ENCODE data around the gene TENM4.

TENM4 gene

DNA sequence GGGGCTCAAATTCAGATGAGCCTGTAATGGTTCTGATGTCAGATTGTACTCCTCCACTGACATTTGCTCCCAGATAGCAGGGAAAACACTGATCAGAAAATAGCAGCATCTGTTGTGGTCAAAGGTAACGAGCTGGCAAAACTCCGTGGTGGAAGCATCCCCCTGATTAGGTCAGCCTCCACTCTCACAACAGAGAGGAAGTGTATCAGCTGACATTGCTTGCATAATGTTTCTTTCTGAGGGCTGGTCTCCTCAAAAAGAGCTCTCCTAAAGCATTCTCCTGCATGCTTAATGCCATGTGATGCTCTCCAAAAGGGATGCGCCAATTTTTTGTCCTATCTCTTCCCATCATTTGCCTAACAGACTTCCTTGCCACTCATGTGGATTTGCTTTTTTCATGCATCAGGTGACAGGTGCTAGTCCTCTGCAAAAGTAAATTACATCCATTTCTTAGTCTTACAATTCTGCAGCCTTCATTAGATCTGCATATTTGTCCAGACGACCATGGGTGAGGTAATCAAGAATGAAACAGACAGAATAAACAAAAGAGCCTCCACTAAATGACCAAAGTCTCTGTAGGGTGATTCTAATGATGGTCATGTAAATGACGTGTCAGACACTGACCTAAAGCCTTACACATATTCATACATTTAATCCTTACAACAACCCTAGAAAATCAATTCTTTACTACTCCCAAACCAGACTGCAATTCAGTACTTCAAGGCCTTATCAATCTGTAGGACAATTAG is 6.4 kb upstream of the TENM4 start:
- no peak for DNase-seq

DNA sequence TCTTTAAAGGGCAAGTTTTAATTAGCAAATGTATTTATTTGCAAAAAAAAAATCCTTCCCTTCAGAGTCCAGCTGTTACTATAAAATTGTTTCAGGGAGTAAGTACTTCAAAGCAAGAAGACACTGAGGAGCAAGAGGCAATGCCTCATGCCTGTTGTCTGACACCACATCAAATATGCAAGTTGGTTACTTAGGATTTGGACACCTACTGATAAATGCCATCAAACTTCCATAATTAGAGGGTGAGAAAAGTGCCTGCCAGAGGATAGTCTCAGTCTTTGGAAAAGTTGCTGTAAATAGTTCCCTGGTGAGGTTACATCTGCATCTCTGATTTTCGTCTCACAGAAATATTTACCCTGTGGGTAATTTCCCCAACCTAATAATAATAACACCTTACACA is 4.1 kb upstream of the TENM4 start:
- DNase-seq, result no peak

DNA sequence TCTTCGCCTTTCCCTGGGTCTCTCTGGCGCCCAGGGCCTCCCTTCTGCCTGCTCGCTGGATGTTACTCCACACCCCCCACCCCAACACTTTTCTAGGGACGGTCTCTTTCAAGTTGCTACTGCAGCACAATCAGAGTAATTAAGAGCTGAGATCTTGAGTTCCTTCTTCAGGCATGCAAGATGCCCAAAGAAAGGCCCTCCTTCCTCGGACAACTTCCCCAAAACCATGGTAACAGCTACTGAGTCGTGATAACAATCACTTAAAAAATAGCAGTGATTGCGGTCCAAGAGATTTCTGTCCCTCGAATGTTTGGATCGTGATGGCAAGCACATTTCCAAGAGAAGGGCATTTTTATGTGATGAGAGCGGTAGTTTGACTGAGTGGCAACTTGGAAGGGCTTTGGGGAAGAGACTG is 638 bp upstream of the TENM4 start:
- DNase-seq, result no peak

DNA sequence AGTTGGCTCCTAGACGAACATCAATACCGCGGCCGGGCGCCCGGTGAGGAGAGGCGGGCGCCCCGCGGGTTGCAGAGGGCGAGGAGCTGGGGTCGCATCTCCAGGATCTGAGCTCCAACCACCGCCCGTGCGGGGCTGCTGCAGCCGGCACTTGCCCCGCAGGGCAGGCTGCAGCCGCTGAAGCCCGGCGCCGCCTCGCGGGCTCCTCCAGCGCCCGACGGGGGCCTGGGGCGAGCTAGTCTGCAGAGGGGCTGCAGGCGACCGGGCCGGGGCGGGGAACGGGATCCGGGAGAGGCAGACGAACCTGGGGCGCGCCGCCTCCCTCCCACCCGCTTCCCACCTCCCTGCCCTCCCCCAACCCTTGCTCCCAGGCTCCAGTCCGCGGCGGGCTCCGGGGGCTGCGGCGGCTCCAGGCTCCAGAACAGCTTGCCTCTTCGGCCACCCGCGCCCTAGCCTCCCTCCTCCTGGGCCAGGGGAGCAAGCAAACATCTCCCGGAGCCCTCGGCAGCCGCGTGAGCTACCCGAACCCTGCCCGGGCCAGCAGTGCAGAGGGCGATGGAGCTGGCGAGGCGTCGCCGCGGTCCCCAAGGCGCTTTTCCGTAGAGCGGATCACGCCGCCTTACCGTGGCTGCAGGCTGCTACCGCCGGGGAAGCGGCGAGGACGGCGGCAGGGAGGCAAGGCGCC is 802 bp downstream of the TENM4 start:
- DNase-seq, result no peak

DNA sequence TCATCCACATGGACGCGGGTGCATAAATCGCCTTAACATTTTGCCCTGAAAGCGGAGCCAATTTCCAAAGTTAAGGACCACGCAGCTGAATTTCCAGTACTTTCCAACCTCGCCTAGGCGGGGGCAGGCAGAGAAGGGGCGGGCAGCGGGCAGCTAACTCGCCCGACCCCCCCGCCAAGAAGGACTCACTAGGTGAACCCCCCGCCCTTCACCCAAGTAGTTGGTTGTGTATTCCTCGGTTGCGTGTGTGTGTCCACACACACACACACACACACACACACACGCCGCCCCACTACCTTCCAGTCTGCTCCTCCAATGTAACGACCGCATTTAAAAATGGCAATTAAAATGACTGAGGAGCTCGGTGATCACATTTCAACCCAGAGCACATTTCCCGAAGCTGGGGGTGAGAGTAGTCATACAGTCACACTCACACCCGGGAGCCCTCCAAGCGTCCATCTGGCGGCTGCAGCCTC is 1.4 kb downstream of the TENM4 start:
- DNase-seq, result peak; percentile 21

DNA sequence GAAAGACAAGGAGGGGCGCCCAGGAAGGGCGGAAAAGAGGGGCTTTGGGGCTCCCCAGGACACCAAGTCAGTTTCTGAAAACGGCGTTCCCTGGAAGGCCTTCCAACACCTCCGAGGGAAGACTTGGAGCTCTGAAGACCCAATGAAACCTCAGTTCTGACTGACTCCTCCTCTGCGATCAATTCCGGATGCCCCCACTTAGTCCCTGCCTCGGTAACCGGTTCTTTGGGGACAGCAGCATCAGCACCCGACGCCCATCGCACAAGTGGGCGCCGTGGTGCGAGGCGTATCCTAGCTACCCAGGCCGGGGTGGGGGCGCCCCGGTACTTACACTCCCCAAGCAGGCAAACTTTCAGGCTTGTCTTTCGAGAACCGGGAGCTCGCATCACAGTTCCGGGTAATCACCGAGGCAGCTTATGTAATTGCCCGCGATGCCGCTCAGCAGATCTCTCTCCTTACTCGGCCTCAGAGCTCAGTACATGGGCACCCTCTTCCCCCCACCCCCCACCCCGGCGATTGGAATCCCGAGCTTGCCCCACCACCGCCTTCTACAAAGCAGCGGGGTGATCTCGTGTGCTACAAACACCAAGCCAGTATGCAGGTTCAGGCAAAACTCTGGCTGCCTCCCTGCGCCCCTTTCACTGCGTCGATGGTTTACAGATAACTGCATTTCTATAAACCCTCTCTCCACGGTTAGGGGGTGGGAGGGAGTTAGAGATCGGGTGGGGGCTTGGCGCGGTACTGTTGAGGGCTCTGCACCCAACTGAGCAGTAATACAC is 2.0 kb downstream of the TENM4 start:
- DNase-seq, result no peak

DNA sequence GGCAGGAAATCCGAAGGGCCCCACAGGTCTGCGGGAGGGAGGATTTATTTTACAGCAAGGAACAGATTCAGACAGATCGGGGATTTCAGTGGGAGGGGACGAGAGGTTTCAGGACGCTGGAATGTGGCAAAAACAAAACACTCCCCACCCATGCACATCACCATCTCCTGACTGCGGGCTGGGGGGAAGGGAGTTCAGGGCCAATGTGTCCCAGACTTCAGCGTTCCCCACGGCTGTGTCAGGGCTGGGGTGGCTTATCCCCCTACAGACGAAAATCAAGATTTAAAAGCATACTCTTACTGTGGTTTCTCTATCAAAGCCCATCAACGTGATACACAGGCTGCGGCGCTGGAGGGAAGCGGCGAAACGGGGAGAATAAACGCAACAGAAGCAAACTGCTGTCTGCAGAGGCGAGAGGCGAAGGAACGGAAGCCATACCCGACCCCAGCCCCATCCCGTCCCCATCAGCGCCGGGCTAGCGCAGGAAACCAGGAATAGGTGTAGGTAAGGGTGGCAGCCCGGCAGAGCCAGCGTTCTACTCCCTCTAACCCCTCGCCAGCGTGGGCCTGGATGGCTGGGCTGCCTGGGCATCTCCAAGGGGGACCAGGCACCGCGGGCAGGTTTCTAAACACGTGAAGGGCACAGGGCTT is 2.7 kb downstream of the TENM4 start:
- DNase-seq, result no peak

DNA sequence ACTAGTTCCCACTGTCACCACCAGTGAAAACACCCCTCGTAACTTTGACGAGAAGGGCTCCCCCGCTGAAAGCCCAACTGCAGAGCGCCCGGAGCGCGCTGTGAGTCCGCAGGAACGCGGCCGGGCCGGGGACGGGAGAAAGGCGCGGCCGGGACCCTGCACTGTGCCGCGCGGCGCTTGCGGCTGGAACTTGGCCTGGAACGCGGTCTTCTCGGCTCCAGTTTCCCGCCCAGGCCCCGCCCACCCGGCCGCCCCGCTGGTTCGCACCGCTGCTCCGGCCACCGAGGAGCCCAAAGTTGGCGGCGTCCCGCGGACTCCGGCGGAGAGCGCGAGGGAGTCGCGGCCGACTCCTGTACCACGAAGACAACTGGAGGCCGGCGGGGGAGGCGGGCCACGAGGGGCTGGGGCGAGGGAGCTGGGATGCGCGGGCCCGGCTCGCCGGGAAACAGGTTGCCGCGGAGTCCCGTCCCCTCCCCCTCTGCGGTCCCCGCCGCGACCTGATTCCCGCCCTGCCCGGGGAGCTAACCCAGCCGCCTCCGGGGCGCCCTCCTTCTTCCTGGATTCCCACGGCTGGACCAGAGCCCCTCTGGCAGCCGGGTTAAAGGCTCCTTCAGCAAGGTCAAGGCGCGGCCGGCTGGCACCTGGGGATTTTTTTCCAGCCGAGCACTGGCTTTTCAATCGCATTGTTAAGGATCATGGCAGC is 3.4 kb downstream of the TENM4 start:
- DNase-seq, result no peak

DNA sequence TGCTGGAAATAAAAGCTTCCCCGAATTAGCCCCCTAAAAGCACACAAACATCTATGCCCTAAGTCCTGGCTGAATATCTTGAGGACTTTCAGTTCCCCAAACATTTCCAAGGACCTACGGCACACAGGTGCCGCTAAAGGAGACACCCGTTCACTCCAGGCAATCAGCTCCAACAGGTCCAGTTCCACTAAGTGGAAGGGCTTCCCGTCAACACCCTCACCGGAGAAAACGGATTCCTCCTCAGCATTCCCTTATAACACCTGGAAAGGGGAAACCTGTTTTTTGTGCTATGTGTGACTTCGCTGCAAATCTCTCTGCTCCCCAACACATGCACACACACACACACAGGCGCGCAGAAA is 3.9 kb downstream of the TENM4 start:
- no peak for DNase-seq

DNA sequence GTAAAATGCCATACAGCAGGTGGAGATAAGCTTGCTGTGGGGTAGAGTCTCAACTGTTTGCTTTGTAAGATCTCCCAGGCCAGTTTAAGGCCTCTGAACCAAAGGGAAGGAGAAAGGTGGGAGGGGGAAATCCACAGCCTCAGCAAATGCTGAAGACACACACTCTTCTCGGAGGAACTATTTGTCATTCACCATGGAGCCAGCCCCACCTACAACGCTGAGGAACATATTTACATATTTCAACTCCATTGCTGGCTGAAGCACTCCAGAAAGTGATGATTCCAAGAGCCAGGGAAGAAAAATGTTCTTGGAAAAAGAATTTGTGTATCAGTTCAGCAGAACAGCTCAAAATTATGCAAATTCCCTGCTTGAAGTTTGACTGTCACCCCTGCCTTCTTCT is 6.5 kb downstream of the TENM4 start:
- DNase-seq, result no peak

DNA sequence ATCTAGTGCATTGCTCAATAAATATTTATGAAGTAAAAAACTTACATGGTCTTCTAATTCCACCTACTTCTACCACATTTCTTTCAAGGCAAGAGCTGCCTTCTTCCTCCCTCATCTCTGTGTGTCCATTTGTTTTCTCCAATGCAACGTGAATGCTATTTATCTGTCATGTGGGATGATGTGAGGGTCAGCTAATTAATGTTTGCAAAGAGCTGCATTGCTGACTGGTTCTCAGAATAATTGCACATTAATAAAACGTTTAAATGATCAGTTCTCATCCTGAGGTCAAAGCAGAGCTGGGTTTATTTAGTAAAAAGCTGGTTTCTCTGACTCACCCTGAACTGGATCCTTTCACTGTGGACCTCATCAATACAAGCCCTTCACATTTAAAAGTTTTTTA is 8.7 kb downstream of the TENM4 start:
- no peak for DNase-seq

DNA sequence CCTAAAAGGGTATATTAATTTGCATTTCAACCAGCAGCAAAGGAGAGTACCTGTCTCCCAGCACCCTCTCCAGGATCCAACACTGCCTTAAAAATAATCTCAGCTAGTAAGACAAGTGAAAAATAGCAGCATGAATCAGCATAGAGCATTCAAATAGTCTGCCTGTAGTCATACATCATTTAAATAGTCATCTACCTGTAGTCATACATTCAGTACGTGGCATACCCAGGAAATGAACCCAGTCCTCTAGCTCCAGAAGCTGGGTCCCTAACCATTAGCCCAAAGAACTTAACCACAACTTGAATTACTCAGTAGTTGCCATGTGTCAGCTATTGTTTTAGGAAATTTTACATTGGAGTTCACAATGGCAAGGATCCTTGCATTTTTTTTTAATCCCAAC is 9.3 kb downstream of the TENM4 start:
- no peak for DNase-seq

DNA sequence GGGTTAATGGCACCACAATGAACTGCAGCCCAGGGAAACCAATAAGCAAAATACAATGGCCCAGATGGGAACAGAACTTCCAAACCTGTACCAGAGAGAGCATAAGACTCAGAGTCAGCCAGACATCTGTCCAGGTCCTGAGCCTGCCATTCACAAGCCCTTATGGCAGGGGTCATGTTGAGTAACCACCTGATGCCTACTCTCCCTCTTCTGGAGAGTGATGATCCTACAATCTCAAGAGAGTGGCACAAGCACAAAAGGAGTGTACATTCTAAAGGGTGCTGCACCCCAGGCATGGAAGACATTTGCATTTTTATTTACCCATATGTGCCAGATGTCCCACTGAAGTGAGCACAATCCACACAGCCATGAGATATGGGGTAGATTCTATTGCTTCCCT is 10.6 kb downstream of the TENM4 start:
- DNase-seq, result no peak

DNA sequence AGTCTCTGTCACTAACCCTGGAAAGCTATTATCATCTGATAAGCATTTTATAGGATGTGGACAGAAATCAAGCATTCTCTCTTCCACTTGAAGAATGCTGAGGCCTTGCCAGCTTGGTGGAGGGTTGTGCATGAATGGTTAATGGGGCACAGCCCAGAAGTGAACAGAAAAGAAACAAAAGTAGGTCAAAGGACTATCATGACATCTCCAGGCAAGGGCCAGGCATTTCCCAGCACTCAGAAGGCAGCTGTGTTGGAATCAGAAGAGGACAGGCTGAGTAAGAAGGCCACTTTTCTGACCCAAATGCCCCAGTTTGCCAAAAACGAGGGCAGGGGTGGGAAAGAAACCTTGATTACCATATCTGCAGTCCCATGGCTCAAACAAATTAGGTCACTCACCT is 12.4 kb downstream of the TENM4 start:
- no peak for DNase-seq

DNA sequence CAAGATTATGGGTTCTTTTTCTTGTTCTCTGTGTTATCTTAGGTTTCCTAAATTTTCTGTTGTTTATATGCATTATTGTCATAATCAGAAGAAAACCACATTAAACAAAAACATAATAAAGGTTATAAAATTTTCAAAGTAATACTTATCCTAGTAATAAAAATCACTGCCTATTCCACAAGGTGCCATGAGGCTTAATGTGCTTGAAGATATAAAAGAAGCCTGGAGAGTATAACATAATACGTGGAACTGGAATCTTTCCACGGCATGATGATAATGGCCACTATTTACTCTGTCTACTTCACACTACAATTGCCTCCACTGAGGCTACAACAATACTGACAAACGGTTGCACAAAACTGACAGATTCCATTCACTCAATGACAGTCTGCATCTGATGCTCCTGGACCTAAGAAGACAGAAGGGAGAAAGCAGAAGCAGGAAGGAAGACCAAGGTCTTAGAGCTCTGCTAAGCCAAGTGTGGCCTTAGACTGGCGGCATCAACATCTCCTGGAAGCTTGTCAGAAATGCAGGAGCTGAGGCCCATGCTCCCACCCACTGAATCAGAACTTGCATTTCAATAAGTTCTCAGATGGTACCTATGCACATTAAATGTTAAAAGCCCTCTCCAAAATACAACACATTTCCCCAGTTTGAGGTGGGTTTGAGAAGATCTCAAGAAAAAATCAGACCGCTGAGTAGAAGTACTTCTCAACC is 13.1 kb downstream of the TENM4 start:
- DNase-seq, result no peak

DNA sequence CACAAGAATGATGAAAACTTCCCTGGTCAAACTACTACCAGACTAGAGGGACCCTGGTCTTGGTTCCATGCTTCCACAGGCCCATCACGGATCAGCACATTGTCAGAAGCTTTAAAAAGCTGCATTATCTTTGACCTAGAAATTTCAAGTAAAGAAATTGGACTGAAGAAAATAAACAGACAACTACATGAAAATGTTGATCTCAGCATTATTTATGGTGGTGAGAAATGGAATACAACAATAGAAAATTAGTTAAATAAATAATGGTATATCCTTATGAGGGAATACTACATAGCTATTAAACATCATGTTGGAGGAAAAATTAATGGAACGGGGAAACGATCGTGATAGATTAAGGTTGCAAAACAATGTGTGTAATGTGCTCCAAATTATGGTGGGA is 13.7 kb downstream of the TENM4 start:
- DNase-seq, result no peak

DNA sequence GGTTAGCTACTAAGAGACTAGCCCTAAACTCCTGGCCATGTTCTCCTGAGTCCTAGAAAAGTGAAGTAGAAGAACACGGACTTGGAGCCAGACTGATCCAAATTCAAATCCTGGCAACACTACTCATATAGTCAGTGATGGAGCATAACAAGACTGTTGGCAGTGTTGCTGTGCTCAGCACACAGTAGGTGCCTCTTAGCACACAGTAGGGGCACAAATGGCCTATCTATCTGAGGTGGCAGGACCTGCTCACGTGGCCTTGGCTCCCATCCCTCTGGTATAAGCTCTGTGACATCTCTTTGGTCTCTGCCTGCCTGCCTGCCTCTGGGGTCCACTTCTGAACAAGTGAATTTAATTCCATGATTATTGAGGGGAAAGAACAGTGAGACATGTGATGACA is 15.4 kb downstream of the TENM4 start:
- no peak for DNase-seq

DNA sequence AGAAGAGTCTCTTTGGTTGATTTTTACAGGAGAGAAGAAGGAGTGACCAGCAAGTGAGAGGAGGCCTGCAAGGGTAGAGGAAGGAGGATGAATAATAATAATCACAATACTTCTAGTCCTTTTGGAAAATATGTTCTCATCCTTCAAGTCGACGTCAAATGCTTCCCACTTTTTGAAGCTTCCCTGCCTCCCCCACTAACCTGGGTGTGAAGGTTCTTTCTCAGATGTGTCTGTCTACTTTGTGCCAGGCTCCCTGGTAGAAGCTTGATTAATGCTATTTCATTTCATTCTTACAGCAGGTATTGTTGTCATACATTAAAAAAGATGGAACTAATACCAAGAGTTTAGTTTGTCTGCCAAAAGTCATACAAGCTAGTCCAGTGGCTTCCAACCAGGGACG is 17.1 kb downstream of the TENM4 start:
- DNase-seq, result no peak

DNA sequence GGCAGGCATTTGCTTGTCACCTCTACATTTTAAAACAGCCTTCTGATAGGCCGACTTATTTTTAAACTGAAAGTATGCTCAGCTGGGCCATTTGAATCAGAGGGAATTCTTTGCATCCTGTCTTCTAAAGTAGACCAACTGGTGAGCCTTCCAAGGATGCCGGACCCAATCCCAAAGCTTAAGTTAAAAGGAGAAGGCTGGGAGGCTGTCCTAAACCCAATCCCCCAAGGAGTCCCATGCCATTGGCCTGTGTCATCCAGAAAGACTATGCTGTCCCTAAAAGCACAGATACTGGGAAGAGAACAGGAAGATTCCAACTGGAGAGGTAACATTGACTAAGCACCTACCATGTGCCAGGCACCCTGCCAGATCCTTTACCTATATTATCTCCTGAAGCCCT is 18.0 kb downstream of the TENM4 start:
- no peak for DNase-seq

DNA sequence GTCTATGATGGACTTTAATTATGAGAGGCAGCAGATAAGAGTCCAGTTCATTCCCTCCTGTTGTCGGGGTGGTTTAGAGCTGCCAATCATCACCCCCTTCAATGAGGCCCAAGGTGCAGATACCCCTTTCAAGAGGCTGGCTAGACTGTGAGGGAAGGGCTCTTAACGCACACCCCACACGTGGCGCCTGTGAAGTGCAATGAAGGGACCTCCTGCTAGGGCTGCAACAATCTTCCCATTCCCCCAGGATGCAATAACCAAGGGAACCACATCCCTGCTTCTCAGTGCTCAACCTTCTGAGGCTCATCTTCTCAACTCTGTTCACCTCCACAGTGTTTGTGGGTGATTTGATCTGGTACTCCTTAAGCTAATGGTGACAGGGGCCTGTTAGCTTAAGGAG is 19.0 kb downstream of the TENM4 start:
- no peak for DNase-seq

DNA sequence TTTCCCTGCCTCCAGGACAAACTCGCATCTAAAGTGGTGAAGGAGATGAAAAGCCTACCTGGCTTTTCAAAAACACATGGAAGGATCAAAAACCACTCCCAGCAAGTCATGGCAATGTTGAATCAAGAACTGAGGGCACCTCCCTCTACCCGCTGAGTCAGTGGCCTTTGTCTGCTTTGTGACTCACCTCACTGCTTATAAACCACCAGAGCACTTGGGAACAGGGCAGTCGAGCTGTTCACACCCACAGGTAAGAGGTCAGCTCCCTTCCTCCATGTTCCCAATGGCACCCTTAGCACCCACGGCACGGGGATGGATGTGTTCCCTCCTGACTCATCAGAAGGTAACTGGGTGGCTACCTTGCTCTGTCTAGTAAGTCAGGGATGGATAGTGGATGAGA is 21.7 kb downstream of the TENM4 start:
- DNase-seq, result no peak

DNA sequence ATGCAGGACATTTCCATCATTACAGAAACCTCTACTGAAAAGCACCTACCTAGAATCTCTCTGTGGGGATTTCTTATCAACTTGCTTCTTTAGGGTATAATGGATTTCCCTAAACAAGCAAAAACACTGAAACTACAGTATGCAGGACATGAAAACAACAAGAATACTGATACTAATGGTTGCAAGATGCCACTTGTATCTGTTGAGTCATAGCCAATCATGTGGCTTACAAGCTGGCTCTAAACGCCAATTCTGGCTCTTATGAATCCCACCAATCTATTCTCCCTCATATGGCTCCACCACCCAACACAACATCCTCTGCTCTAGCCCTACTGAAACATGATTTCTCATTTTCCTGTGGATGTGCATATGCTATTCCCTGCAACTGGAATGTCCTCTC is 22.6 kb downstream of the TENM4 start:
- no peak for DNase-seq

All from NCI-H524 treated with DMSO at 0.1 percent for 48 hours (cell line).